Esophagus squamous epithelium (tissue), 5 donors: Measurements from ENCODE around the gene TERF2IP. TPM values are rescaled to one million over a fixed set of nuclear protein-coding genes. Genes with fewer than 3 reads are reported as not detected.

ENCODE experiments used
- DNase-seq: peaks from one replicate; lab custom pipeline; 2025; lab: John Stamatoyannopoulos, UW
- H3K27ac ChIP-seq, 4 donors: fragments of 200-600 bp; sonication (generic); one replicate each; pipeline ENCODE4 v1.5.1; 2016 to 2019; ENCODE audit warnings: mild to moderate bottlenecking in 1 of 4
- H3K27me3 ChIP-seq, 4 donors: fragments of 200-600 bp; sonication (generic); 1 replicate in 3 of 4; 2 replicates in 1 of 4; pipeline versions ENCODE4 v1.5.1 to v1.6.0; 2017 to 2021; ENCODE audit warnings: antibody characterized with exemption in 1 of 4
- H3K36me3 ChIP-seq, 3 donors: fragments of 200-600 bp; sonication (generic); one replicate each; pipeline ENCODE4 v1.5.1; 2016 to 2019
- H3K4me1 ChIP-seq, 3 donors: fragments of 200-600 bp; sonication (generic); one replicate each; pipeline ENCODE4 v1.5.1; 2017 to 2019
- H3K4me3 ChIP-seq, 4 donors: fragments of 200-600 bp; sonication (generic); 1 replicate in 3 of 4; 2 replicates in 1 of 4; pipeline ENCODE4 v1.5.1; 2016 to 2019; ENCODE audit warnings: mild to moderate bottlenecking in 2 of 4, moderate library complexity in 1 of 4
- H3K9me3 ChIP-seq, 3 donors: fragments of 200-600 bp; sonication (generic); one replicate each; pipeline ENCODE4 v1.5.1; 2016 to 2019
- POLR2A ChIP-seq, 4 donors: fragments of 450-650 bp; IDR thresholded peaks; one replicate each; pipeline ENCODE4 v1.6.1; 2017; ENCODE audit warnings: antibody characterized with exemption in 4 of 4, mild to moderate bottlenecking in 4 of 4, moderate library complexity in 3 of 4
- WGBS, 2 donors: methylation state at CpG; one replicate each; pipeline ENCODE4 v1.1.5; 2018; 5-methylcytosine and 5-hydroxymethylcytosine counted together
- intact Hi-C: fragments of 100-400 bp; cut with DNase I; formaldehyde crosslinking; loops from one replicate; pipeline ENCODE4 v1.15.0; 2022
- total RNA-seq, 4 donors: library from RNA; depleted of rRNA; stranded (reverse); fragments of >200 nt; gene quantifications; one replicate each; pipeline ENCODE4 v1.1.0, GENCODE V29; 2016
- TF ChIP-seq, protein P1 (sequence below), 6 experiments: fragments of 450-650 bp in 4 of 6; fragments of 200-600 bp in 2 of 6; sonication (generic) in 2 of 6; IDR thresholded peaks; one replicate each; pipeline ENCODE4 v1.5.1; 2016 to 2019; ENCODE audit warnings: antibody characterized with exemption in 6 of 6, mild to moderate bottlenecking in 4 of 6, moderate library complexity in 4 of 6
- donor health status: DM: yes; HTN: yes; CAD: no.

Gene TERF2IP
- total RNA-seq, 4 donors from 2014 or later, result 32.8 to 42.3 (median 36.3) TPM

DNA sequence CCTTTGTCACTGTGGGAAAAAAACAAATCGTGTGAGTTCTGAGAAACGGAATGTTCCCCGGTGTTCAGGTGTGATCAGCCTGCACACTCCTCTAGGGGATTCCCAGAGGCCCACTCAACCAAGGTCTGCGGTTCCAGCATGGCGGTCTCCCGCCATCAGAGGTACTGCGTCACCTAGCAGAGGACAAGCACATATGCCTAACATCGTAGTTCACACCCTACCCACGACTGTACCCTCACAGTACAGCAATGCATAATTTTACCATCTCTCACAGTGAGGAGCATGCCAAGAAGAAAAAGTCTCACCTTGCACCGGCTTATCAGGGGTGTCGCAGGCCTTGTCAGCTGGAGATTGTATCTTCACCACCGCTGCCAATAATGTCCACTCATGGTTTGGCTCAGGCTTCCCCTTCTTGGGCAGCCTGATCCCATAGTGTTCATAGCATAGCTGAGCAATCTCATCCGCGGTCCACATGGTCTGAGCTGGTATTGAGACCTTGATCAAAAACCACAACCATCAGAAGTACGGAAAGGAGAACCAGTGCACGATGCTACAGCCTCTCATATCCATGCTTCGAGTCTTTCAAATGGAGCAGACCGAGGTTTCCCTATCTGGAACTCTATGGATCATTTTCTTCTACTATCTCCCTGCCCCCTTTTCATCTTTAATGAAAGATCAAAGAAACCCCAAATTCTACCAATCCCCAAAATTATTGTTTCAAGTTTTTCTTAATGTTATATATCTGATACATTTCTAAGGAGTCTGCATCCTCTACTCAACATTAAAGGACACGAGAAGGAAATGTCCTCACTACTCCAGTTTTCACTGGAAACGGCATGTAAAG is 27.0 kb upstream of the TERF2IP start:
- 83 to 90% methylated on average over 18 to 19 of the region's 20 CpGs for WGBS, 2 donors
- Histone ChIP-seq H3K27me3 (no peaks in the 10 kb centered on the region), H3K4me3 (no peak overlapping the region), H3K27ac (peak overlapping the region in 1 of 4 donors; percentile 99), H3K9me3 (no peaks in the 10 kb centered on the region), H3K36me3 (peaks cover 6 to 53% (median 23%) of the 10 kb centered on the region in 3 donors), H3K4me1 (peaks cover 7 to 32% (median 15%) of the 10 kb centered on the region in 3 donors)
- DNase-seq, result no peak
- TF ChIP-seq POLR2A (IDR thresholded peaks at IDR 0.05), result no peak
- TF ChIP-seq, protein P1, sequence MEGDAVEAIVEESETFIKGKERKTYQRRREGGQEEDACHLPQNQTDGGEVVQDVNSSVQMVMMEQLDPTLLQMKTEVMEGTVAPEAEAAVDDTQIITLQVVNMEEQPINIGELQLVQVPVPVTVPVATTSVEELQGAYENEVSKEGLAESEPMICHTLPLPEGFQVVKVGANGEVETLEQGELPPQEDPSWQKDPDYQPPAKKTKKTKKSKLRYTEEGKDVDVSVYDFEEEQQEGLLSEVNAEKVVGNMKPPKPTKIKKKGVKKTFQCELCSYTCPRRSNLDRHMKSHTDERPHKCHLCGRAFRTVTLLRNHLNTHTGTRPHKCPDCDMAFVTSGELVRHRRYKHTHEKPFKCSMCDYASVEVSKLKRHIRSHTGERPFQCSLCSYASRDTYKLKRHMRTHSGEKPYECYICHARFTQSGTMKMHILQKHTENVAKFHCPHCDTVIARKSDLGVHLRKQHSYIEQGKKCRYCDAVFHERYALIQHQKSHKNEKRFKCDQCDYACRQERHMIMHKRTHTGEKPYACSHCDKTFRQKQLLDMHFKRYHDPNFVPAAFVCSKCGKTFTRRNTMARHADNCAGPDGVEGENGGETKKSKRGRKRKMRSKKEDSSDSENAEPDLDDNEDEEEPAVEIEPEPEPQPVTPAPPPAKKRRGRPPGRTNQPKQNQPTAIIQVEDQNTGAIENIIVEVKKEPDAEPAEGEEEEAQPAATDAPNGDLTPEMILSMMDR (IDR thresholded peaks at IDR 0.05), result no peak
- intact Hi-C loops, result no loop called here

DNA sequence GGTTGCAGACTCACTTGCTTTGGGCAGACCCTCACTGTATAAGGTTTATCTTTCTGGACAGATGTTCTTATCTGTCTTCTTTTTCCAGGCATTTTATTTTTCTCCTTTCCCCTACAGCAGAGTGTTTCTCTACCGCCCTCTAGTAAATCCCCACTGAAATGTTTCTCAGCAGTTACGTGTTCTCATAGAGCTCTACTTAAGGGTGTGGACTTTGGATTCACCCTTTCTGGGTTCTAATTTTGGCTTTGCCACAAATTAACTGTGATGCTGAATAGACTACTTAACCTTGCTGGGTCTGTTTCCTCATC is 26.4 kb upstream of the TERF2IP start:
- Histone ChIP-seq H3K9me3 (no peaks in the 10 kb centered on the region), H3K27ac (peak overlapping the region in 1 of 4 donors; percentile 99), H3K36me3 (peaks cover 6 to 53% (median 25%) of the 10 kb centered on the region in 3 donors), H3K4me1 (peaks cover 7 to 32% (median 15%) of the 10 kb centered on the region in 3 donors), H3K27me3 (no peaks in the 10 kb centered on the region), H3K4me3 (no peak overlapping the region)
- WGBS, 2 donors, result 3 to 24% methylated on average over 2 of the region's 2 CpGs
- TF ChIP-seq POLR2A (IDR thresholded peaks at IDR 0.05), result no peak
- TF ChIP-seq, protein P1 (IDR thresholded peaks at IDR 0.05), result peak in 2 of 6 experiments; percentile 22 to 25
- no peak for DNase-seq
- intact Hi-C loops, result no loop called here

GRCh38 chr16:75622761-75623605 is 24.6 kb upstream of the TERF2IP start, which contains the start of gene ADAT1:
TSS of gene ADAT1 (minus strand) at chr16:75623281. CDS start at chr16:75620799, 2,482 bp downstream.
- H3K27me3 ChIP-seq, result no peaks in the 10 kb centered on the region
- WGBS, 2 donors, result 0 to 1% methylated on average over 38 to 51 of the region's 62 CpGs
- no peaks in the 10 kb centered on the region for H3K9me3 ChIP-seq
- peaks cover 6 to 53% (median 27%) of the 10 kb centered on the region in 3 donors for H3K36me3 ChIP-seq
- TF ChIP-seq, protein P1 (IDR thresholded peaks at IDR 0.05), result peak in 2 of 6 experiments; percentile 9 to 56
- TF ChIP-seq POLR2A (IDR thresholded peaks at IDR 0.05), result peak in 3 of 4 donors; percentile 82 to 91 (median 88)
- intact Hi-C loops, result no loop called here
- H3K4me1 ChIP-seq, result peaks cover 7 to 33% (median 15%) of the 10 kb centered on the region in 3 donors
- peak; percentile 90 for DNase-seq
- H3K4me3 ChIP-seq, result peak within 1 kb of the TSS; percentile 47 to 83 (median 81)
- peak within 1 kb of the TSS; percentile 86 to 99 (median 95) for H3K27ac ChIP-seq

DNA sequence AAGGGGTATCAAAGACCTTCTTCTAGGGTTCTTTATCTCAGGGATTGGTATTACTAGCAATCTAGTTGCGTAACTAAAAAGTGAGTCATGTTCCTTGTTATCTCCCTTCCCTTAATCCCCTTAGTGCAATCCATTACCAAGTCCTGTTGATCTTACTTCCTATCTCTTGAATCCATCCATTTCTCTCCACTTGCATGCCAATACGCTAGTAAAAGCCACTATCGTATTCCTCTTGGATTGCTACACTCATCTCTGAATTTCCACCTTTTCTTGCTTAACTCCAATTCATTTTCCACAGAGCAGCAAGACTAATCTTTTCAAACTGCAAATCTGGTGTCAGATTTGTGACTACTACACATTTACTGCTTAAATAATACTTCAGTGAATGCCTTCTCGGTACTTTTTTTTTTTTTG is 22.6 kb upstream of the TERF2IP start:
- H3K27me3 ChIP-seq, result no peaks in the 10 kb centered on the region
- no peak for TF ChIP-seq POLR2A (IDR thresholded peaks at IDR 0.05)
- TF ChIP-seq, protein P1 (IDR thresholded peaks at IDR 0.05), result no peak
- peaks cover 7 to 40% (median 15%) of the 10 kb centered on the region in 3 donors for H3K4me1 ChIP-seq
- intact Hi-C loops, result no loop called here
- H3K9me3 ChIP-seq, result no peaks in the 10 kb centered on the region
- H3K36me3 ChIP-seq, result peaks cover 21 to 53% (median 32%) of the 10 kb centered on the region in 3 donors
- no peak for DNase-seq
- H3K27ac ChIP-seq, result peak overlapping the region in 1 of 4 donors; percentile 21
- 76 to 82% methylated on average over 4 of the region's 4 CpGs for WGBS, 2 donors
- no peak overlapping the region for H3K4me3 ChIP-seq
